D721Med (cell line): Measurements from ENCODE around the gene HS3ST1.

Experiments
- DNase-seq: peaks from one replicate; pipeline ENCODE4 v3.0.0; 2011; ENCODE audit warnings: low spot score; ENCODE audit not compliant: insufficient read length
- FAIRE-seq: peaks from 2 replicates; lab custom pipeline; 2011; peaks lifted over from hg19 to GRCh38; lab: Jason Lieb, UNC
- CTCF ChIP-seq: IDR thresholded peaks from 2 replicates; pipeline ENCODE4 v1.5.1; 2012; ENCODE audit warnings: mild to moderate bottlenecking, control low read depth; ENCODE audit not compliant: insufficient read depth; ENCODE audit errors: missing control alignments

HS3ST1 gene

GRCh38 chr4:11469650-11470437 lies 41.1 kb upstream of the HS3ST1 start:
- no peak for FAIRE-seq

GRCh38 chr4:11468901-11469300 lies 40.2 kb upstream of the HS3ST1 start:
- TF ChIP-seq CTCF: no peak
- no peak for FAIRE-seq

More at GRCh38 chr4:11469650-11470437, 41.1 kb upstream of the HS3ST1 start:
- no peak for TF ChIP-seq CTCF
- no peak for DNase-seq

GRCh38 chr4:11467931-11468330 lies 39.2 kb upstream of the HS3ST1 start:
- TF ChIP-seq CTCF: no peak
- no peak for DNase-seq
- FAIRE-seq: no peak

More at GRCh38 chr4:11468901-11469300, 40.2 kb upstream of the HS3ST1 start:
- DNase-seq: no peak

GRCh38 chr4:11463707-11464106 lies 35.0 kb upstream of the HS3ST1 start:
- no peak for TF ChIP-seq CTCF
- FAIRE-seq: no peak
- no peak for DNase-seq

GRCh38 chr4:11456401-11456800 lies 27.7 kb upstream of the HS3ST1 start:
- no peak for TF ChIP-seq CTCF
- DNase-seq (no peak), FAIRE-seq (no peak)

- DNase-seq (no peak), FAIRE-seq (no peak)
- TF ChIP-seq CTCF: no peak
Measured at GRCh38 chr4:11455201-11455835, 26.6 kb upstream of the HS3ST1 start.

GRCh38 chr4:11451716-11452115 lies 23.0 kb upstream of the HS3ST1 start:
- no peak for TF ChIP-seq CTCF
- no peak for FAIRE-seq
- no peak for DNase-seq
